ENCODE measurements around the gene ETV4. TPM values are rescaled to one million over a fixed set of nuclear protein-coding genes. Genes with fewer than 3 reads are reported as not detected.

ETV4 gene
- total and polyA plus RNA-seq, 2 experiments from 2014 or later: 2.8 to 3.5 TPM

- no peaks in the 10 kb centered on the region; the same call in 1 of the 2 replicates for H3K36me3 ChIP-seq (ENCODE audit: low read depth)
- H3F3A ChIP-seq (ENCODE audit: insufficient read depth): 0 out of 2 replicates have a peak, but pooled peaks cover under 1% of the 10 kb centered on the region
- H4K20me1 ChIP-seq (ENCODE audit: insufficient read depth): no peaks in the 10 kb centered on the region
- no peaks in the 10 kb centered on the region for H3K9me2 ChIP-seq (ENCODE audit: insufficient read depth)
- no peak for TF ChIP-seq EZH2phosphoT487 (IDR thresholded peaks at IDR 0.05; ENCODE audit: insufficient read depth, low read depth)
- TF ChIP-seq EZH2 (IDR thresholded peaks at IDR 0.05; ENCODE audit: insufficient read depth, poor library complexity, severe bottlenecking): no peak
- H3K27me3 ChIP-seq (replicated peaks; ENCODE audit: insufficient read depth): no peaks in the 10 kb centered on the region
- H2AFZ ChIP-seq: peak overlapping the region; percentile 53; the same call in 1 of the 2 replicates
- H3K4me2 ChIP-seq (ENCODE audit: unreplicated experiment): peak overlapping the region; percentile 34
- 49 to 55% methylated on average over 6 of the region's 6 CpGs for WGBS, 2 experiments (ENCODE audit: low coverage in 1 of 2, low lambda C conversion rate in 2 of 2, missing lambda C conversion rate in 2 of 2)
- peak overlapping the region; percentile 22; the same call in 1 of the 2 replicates for H3K9ac ChIP-seq
- no peak overlapping the region for H3K4me3 ChIP-seq
- peaks cover 10% of the 10 kb centered on the region; the same call in 1 of the 2 replicates for H3K4me1 ChIP-seq (ENCODE audit: insufficient read depth)
- H3K9me3 ChIP-seq (ENCODE audit: low read depth): no peaks in the 10 kb centered on the region
- DNase-seq: no peak
- H3K79me2 ChIP-seq (ENCODE audit: insufficient read depth): no peaks in the 10 kb centered on the region
- in situ Hi-C loops (cut with MboI): no loop called here
- no peak overlapping the region for H3K27ac ChIP-seq
Measured at GRCh38 chr17:43529947-43530287, 16.2 kb downstream of the ETV4 start.

GRCh38 chr17:43528988-43529814, 16.9 kb downstream of the ETV4 start:
- Histone ChIP-seq H3K79me2 (ENCODE audit: insufficient read depth) (no peaks in the 10 kb centered on the region), H3K9me3 (ENCODE audit: low read depth) (no peaks in the 10 kb centered on the region), H3K9me2 (ENCODE audit: insufficient read depth) (no peaks in the 10 kb centered on the region), H3K9ac (no peak overlapping the region), H3K27ac (no peak overlapping the region), H2AFZ (no peak overlapping the region), H4K20me1 (ENCODE audit: insufficient read depth) (no peaks in the 10 kb centered on the region), H3F3A (ENCODE audit: insufficient read depth) (0 out of 2 replicates have a peak, but pooled peaks cover 3% of the 10 kb centered on the region), H3K4me1 (ENCODE audit: insufficient read depth) (peaks cover 10% of the 10 kb centered on the region; the same call in 1 of the 2 replicates), H3K27me3 (replicated peaks; ENCODE audit: insufficient read depth) (no peaks in the 10 kb centered on the region), H3K36me3 (ENCODE audit: low read depth) (no peaks in the 10 kb centered on the region; the same call in 1 of the 2 replicates), H3K4me3 (no peak overlapping the region), H3K4me2 (ENCODE audit: unreplicated experiment) (no peak overlapping the region)
- TF ChIP-seq EZH2phosphoT487 (IDR thresholded peaks at IDR 0.05; ENCODE audit: insufficient read depth, low read depth) (no peak), EZH2 (IDR thresholded peaks at IDR 0.05; ENCODE audit: insufficient read depth, poor library complexity, severe bottlenecking) (no peak)
- in situ Hi-C loops (cut with MboI): no loop called here
- no peak for DNase-seq
- 83 to 89% methylated on average over 19 to 20 of the region's 20 CpGs for WGBS, 2 experiments (ENCODE audit: low coverage in 1 of 2, low lambda C conversion rate in 2 of 2, missing lambda C conversion rate in 2 of 2)

- no peak for DNase-seq
- TF ChIP-seq EZH2phosphoT487 (IDR thresholded peaks at IDR 0.05; ENCODE audit: insufficient read depth, low read depth): no peak
- no peak for TF ChIP-seq EZH2 (IDR thresholded peaks at IDR 0.05; ENCODE audit: insufficient read depth, poor library complexity, severe bottlenecking)
- 92 to 97% methylated on average over 13 of the region's 13 CpGs for WGBS, 2 experiments (ENCODE audit: low coverage in 1 of 2, low lambda C conversion rate in 2 of 2, missing lambda C conversion rate in 2 of 2)
- Histone ChIP-seq H3K27ac (no peak overlapping the region), H3K79me2 (ENCODE audit: insufficient read depth) (no peaks in the 10 kb centered on the region), H4K20me1 (ENCODE audit: insufficient read depth) (no peaks in the 10 kb centered on the region), H3K4me1 (ENCODE audit: insufficient read depth) (peaks cover 10% of the 10 kb centered on the region; the same call in 1 of the 2 replicates), H3K36me3 (ENCODE audit: low read depth) (peaks cover 2% of the 10 kb centered on the region; the same call in 1 of the 2 replicates), H2AFZ (no peak overlapping the region), H3K4me2 (ENCODE audit: unreplicated experiment) (no peak overlapping the region), H3K9ac (no peak overlapping the region), H3K9me3 (ENCODE audit: low read depth) (no peaks in the 10 kb centered on the region), H3F3A (ENCODE audit: insufficient read depth) (0 out of 2 replicates have a peak, but pooled peaks cover 3% of the 10 kb centered on the region), H3K9me2 (ENCODE audit: insufficient read depth) (no peaks in the 10 kb centered on the region), H3K4me3 (no peak overlapping the region), H3K27me3 (replicated peaks; ENCODE audit: insufficient read depth) (no peaks in the 10 kb centered on the region)
- in situ Hi-C loops (cut with MboI): no loop called here
Measured at GRCh38 chr17:43528319-43528987, 17.7 kb downstream of the ETV4 start.

GRCh38 chr17:43526886-43527648, 19.1 kb downstream of the ETV4 start:
- 90 to 95% methylated on average over 7 of the region's 7 CpGs for WGBS, 2 experiments (ENCODE audit: low coverage in 1 of 2, low lambda C conversion rate in 2 of 2, missing lambda C conversion rate in 2 of 2)
- Histone ChIP-seq H3F3A (ENCODE audit: insufficient read depth) (0 out of 2 replicates have a peak, but pooled peaks cover 3% of the 10 kb centered on the region), H4K20me1 (ENCODE audit: insufficient read depth) (no peaks in the 10 kb centered on the region), H3K9ac (no peak overlapping the region), H3K9me3 (ENCODE audit: low read depth) (no peaks in the 10 kb centered on the region), H3K79me2 (ENCODE audit: insufficient read depth) (no peaks in the 10 kb centered on the region), H2AFZ (no peak overlapping the region), H3K4me1 (ENCODE audit: insufficient read depth) (peaks cover 10% of the 10 kb centered on the region; the same call in 1 of the 2 replicates), H3K4me2 (ENCODE audit: unreplicated experiment) (no peak overlapping the region), H3K27ac (no peak overlapping the region), H3K27me3 (replicated peaks; ENCODE audit: insufficient read depth) (no peaks in the 10 kb centered on the region), H3K9me2 (ENCODE audit: insufficient read depth) (no peaks in the 10 kb centered on the region), H3K4me3 (no peak overlapping the region), H3K36me3 (ENCODE audit: low read depth) (peaks cover 13% of the 10 kb centered on the region; the same call in 1 of the 2 replicates)
- in situ Hi-C loops (cut with MboI): no loop called here
- TF ChIP-seq EZH2phosphoT487 (IDR thresholded peaks at IDR 0.05; ENCODE audit: insufficient read depth, low read depth): no peak
- TF ChIP-seq EZH2 (IDR thresholded peaks at IDR 0.05; ENCODE audit: insufficient read depth, poor library complexity, severe bottlenecking): no peak
- DNase-seq: no peak
